Testis (tissue), 2 donors: Measurements from ENCODE around the gene ALDOB.

Experiments
- CTCF ChIP-seq, 3 experiments: fragments of 450-650 bp in 2 of 3; fragments of 200-600 bp in 1 of 3; sonication (generic) in 1 of 3; IDR thresholded peaks; one replicate each; pipeline ENCODE4 v1.5.1; 2016 to 2019; ENCODE audit warnings: antibody characterized with exemption in 3 of 3, mild to moderate bottlenecking in 2 of 3, moderate library complexity in 1 of 3
- POLR2A ChIP-seq: fragments of 450-650 bp; IDR thresholded peaks from one replicate; pipeline ENCODE4 v1.6.1; 2017; ENCODE audit warnings: antibody characterized with exemption, mild to moderate bottlenecking, moderate library complexity

DNA sequence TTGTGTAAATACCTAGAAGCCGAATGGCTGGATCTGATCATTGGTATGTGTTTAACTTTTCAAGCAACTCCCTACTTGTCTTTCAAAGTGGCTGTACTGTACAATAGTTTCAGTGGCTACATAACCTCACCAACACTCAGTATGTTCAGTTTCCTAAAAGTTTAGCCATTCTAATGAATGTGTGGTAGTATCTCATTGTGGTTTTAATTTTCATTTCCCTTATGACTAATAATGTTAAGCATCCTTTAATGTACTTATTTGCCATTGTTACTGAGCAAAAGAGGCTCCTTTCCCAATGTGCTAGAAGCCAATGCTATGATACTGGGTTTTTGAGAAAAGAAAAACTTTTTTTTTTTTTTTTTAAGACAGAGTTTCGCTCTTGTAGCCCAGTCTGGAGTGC is 27.8 kb upstream of the ALDOB start:
- no peak for TF ChIP-seq CTCF (IDR thresholded peaks at IDR 0.05)
- no peak for TF ChIP-seq POLR2A
